K562 (cell line): Measurements from ENCODE around the gene ADGRB2. TPM values are rescaled to one million over a fixed set of nuclear protein-coding genes. Genes with fewer than 3 reads are reported as not detected.
A peak's percentile ranks its signal among the peaks of the same experiment; 100 is the strongest.

Source experiments
- BRCA1 ChIP-seq, 2 experiments: fragments of 450-650 bp in 1 of 2; sonication (generic) in 1 of 2; formaldehyde crosslinking in 1 of 2; IDR thresholded peaks; 2 replicates each; pipeline versions ENCODE4 v1.5.0 to v1.6.1; 2017 to 2020; ENCODE audit warnings: mild to moderate bottlenecking in 1 of 2, missing genetic modification reagents in 1 of 2
- BRF1 ChIP-seq: IDR thresholded peaks from 3 replicates; pipeline ENCODE4 v1.6.1; 2011; ENCODE audit warnings: borderline replicate concordance, mild to moderate bottlenecking; ENCODE audit not compliant: insufficient read length; ENCODE audit errors: extremely low read depth
- CBFA2T3 ChIP-seq: fragments of 450-650 bp; IDR thresholded peaks from 2 replicates; pipeline ENCODE4 v1.6.1; 2017
- CHD1 ChIP-seq: fragments of 200-600 bp; sonication (generic); IDR thresholded peaks from one replicate; pipeline ENCODE4 v1.6.1; 2012; ENCODE audit warnings: mild to moderate bottlenecking, moderate library complexity, low read length, inconsistent platforms
- HDAC2 ChIP-seq: fragments of 450-650 bp; IDR thresholded peaks from 2 replicates; pipeline ENCODE4 v1.6.1; 2016; ENCODE audit warnings: mild to moderate bottlenecking
- HEY1 ChIP-seq: fragments of 250-450 bp; sonication (Bioruptor Pico); IDR thresholded peaks from 2 replicates; pipeline ENCODE4 v1.5.0; 2020; ENCODE audit warnings: mild to moderate bottlenecking, moderate library complexity, borderline replicate concordance
- ILF3 ChIP-seq: fragments of 450-650 bp; IDR thresholded peaks from 2 replicates; pipeline ENCODE4 v1.6.1; 2018; ENCODE audit warnings: antibody characterized with exemption, mild to moderate bottlenecking, moderate library complexity, borderline replicate concordance
- L3MBTL2 ChIP-seq: fragments of 450-650 bp; IDR thresholded peaks from 2 replicates; pipeline ENCODE4 v1.6.1; 2016; ENCODE audit warnings: mild to moderate bottlenecking, moderate library complexity
- MBD1 ChIP-seq: fragments of 250-450 bp; sonication (Bioruptor Pico); IDR thresholded peaks from 2 replicates; pipeline ENCODE4 v1.8.0; 2022; ENCODE audit warnings: inconsistent platforms
- POLR2B ChIP-seq: fragments of 450-650 bp; IDR thresholded peaks from 2 replicates; pipeline ENCODE4 v1.6.1; 2018; ENCODE audit warnings: low read depth; ENCODE audit not compliant: partially characterized antibody
- POU5F1 ChIP-seq: fragments of 150-350 bp; IDR thresholded peaks from 2 replicates; pipeline ENCODE4 v1.6.1; 2014; ENCODE audit warnings: borderline replicate concordance, low read length, low read depth, mild to moderate bottlenecking; ENCODE audit not compliant: partially characterized antibody
- RCOR1 ChIP-seq, 2 experiments: IDR thresholded peaks; 2 replicates each; pipeline ENCODE4 v1.6.1; 2012; ENCODE audit warnings: low read depth in 2 of 2, low read length in 2 of 2, borderline replicate concordance in 1 of 2, improper control_type of control experiment in 1 of 2
- RHOXF2B ChIP-seq: fragments of 250-450 bp; sonication (Bioruptor Pico); conservative IDR thresholded peaks from 2 replicates; pipeline ENCODE4 v1.5.1; 2021
- RNF2 ChIP-seq: sonication (generic); IDR thresholded peaks from 2 replicates; pipeline ENCODE4 v1.6.1; 2016
- SIN3B ChIP-seq: fragments of 450-650 bp; IDR thresholded peaks from 2 replicates; pipeline ENCODE4 v1.6.1; 2017; ENCODE audit warnings: low read depth, mild to moderate bottlenecking, moderate library complexity
- SMAD2 ChIP-seq: fragments of 150-350 bp; IDR thresholded peaks from 2 replicates; pipeline ENCODE4 v1.6.1; 2014; ENCODE audit warnings: low read depth, mild to moderate bottlenecking, low read length
- SOX6 ChIP-seq: fragments of 450-650 bp; IDR thresholded peaks from 2 replicates; pipeline ENCODE4 v1.6.1; 2014; ENCODE audit warnings: mild to moderate bottlenecking
- SREBF1 ChIP-seq: fragments of 150-350 bp; IDR thresholded peaks from 2 replicates; pipeline ENCODE4 v1.6.1; 2014; ENCODE audit warnings: antibody characterized with exemption, low read depth, low read length, borderline replicate concordance
- SRSF9 ChIP-seq: fragments of 200-400 bp; formaldehyde crosslinking; IDR thresholded peaks from 2 replicates; pipeline ENCODE4 v1.6.1; 2017; ENCODE audit warnings: low read depth, low read length, borderline replicate concordance
- TAL1 ChIP-seq: fragments of 450-650 bp; IDR thresholded peaks from 2 replicates; pipeline ENCODE4 v1.6.1; 2016; ENCODE audit warnings: mild to moderate bottlenecking
- TEAD4 ChIP-seq, 2 experiments: sonication (generic) in 1 of 2; formaldehyde crosslinking in 1 of 2; IDR thresholded peaks; 2 replicates each; pipeline versions ENCODE4 v1.6.1 to v1.8.0; 2012 to 2022; ENCODE audit warnings: borderline replicate concordance in 1 of 2, inconsistent platforms in 1 of 2, low read length in 1 of 2, mild to moderate bottlenecking in 1 of 2, missing genetic modification reagents in 1 of 2
- THAP7 ChIP-seq: fragments of 250-450 bp; sonication (Bioruptor Pico); IDR thresholded peaks from 2 replicates; pipeline ENCODE4 v1.5.0; 2021
- ZBTB1 ChIP-seq: sonication (generic); formaldehyde crosslinking; IDR thresholded peaks from 2 replicates; pipeline ENCODE4 v1.8.1; 2023; ENCODE audit warnings: missing genetic modification reagents, low read depth, mild to moderate bottlenecking, borderline replicate concordance
- ZBTB43 ChIP-seq: sonication (generic); formaldehyde crosslinking; IDR thresholded peaks from 2 replicates; pipeline ENCODE4 v1.8.0; 2023; ENCODE audit warnings: mild to moderate bottlenecking, missing genetic modification reagents
- ZNF121 ChIP-seq: sonication (generic); formaldehyde crosslinking; conservative IDR thresholded peaks from 2 replicates; pipeline ENCODE4 v1.8.0; 2022; ENCODE audit warnings: missing genetic modification reagents
- ZNF175 ChIP-seq: fragments of 200-800 bp; sonication (Bioruptor generic); IDR thresholded peaks from 2 replicates; pipeline ENCODE4 v1.6.1; 2016; ENCODE audit warnings: low read depth, mild to moderate bottlenecking, missing genetic modification characterization, missing compliant biosample characterization
- ZNF24 ChIP-seq: fragments of 450-650 bp; IDR thresholded peaks from 2 replicates; pipeline ENCODE4 v1.6.1; 2016
- ZNF644 ChIP-seq: fragments of 200-800 bp; sonication (Bioruptor generic); IDR thresholded peaks from 2 replicates; pipeline ENCODE4 v1.6.1; 2016; ENCODE audit warnings: low read depth, missing genetic modification characterization, missing compliant biosample characterization
- polyA plus RNA-seq, 8 experiments: library from polyadenylated mRNA; depleted of rRNA in 4 of 8; stranded (reverse) in 5 of 8; unstranded in 3 of 8; fragments of >200 nt; fragmentation: Nextera tagmentation in 2 of 8; fragmentation: Illumina TruSeq in 1 of 8; extraction: Ambion mirVana in 2 of 8; extraction: Trizol in 1 of 8; gene quantifications; 2 replicates each; pipeline versions ENCODE4 v1.2.1 to v1.2.3, GENCODE V29; 2011 to 2014; ENCODE audit warnings: inconsistent platforms in 1 of 8, missing spikeins in 1 of 8
- total RNA-seq, 7 experiments: library from RNA; depleted of rRNA in 6 of 7; stranded (reverse); fragments of >200 nt in 6 of 7; fragmentation: Illumina TruSeq in 2 of 7; extraction: Trizol in 2 of 7; gene quantifications; 2 replicates each; pipeline versions ENCODE4 v1.2.1 to v1.2.3, GENCODE V29; 2011 to 2021; ENCODE audit warnings: low replicate concordance in 1 of 7

Gene ADGRB2
- total and polyA plus RNA-seq, 9 of the 15 experiments (the other 6 are each of a cell fraction or from before 2014, with no cell fraction given): 0.04 to 0.23 (median 0.20) TPM; not detected in 2

- TF ChIP-seq RNF2: no peak
- TF ChIP-seq BRCA1 (IDR thresholded peaks at IDR 0.05): no peak
- TF ChIP-seq BRCA1 (CRISPR knock-in tag; IDR thresholded peaks at IDR 0.05): no peak
- no peak for TF ChIP-seq BRF1
- no peak for TF ChIP-seq SMAD2
- no peak for TF ChIP-seq ZNF175 (CRISPR knock-in tag)
- no peak for TF ChIP-seq ZNF121
- no peak for TF ChIP-seq POLR2B
- no peak for TF ChIP-seq SREBF1
- TF ChIP-seq ILF3: no peak
- no peak for TF ChIP-seq RHOXF2B (CRISPR knock-in tag)
- no peak for TF ChIP-seq SRSF9
- no peak for TF ChIP-seq ZBTB1 (CRISPR knock-in tag)
- TF ChIP-seq MBD1 (CRISPR knock-in tag): no peak
- no peak for TF ChIP-seq CHD1
- peak; percentile 45 for TF ChIP-seq TAL1
- TF ChIP-seq SIN3B: no peak
- TF ChIP-seq ZBTB43 (CRISPR knock-in tag): no peak
- TF ChIP-seq TEAD4 (IDR thresholded peaks at IDR 0.05; ENCODE audit: low read length): 0 out of 2 replicates have a peak, but pooled peaks have one; percentile 27
- no peak for TF ChIP-seq TEAD4 (CRISPR knock-in tag; IDR thresholded peaks at IDR 0.05; ENCODE audit: borderline replicate concordance)
- no peak for TF ChIP-seq HEY1 (CRISPR knock-in tag)
- TF ChIP-seq POU5F1: no peak
- no peak for TF ChIP-seq SOX6
- no peak for TF ChIP-seq ZNF24
- TF ChIP-seq L3MBTL2: no peak
- TF ChIP-seq HDAC2: peak; percentile 84; the same call in 1 of the 2 replicates
- TF ChIP-seq ZNF644 (tag): no peak
- TF ChIP-seq THAP7 (CRISPR knock-in tag): no peak
- peak; percentile 62 to 85; a peak in 3 of 4 replicates for TF ChIP-seq RCOR1 (IDR thresholded peaks at IDR 0.05; ENCODE audit: borderline replicate concordance in 1 of 2, low read depth in 2 of 2, low read length in 2 of 2)
- TF ChIP-seq CBFA2T3: peak; percentile 75
Observed at GRCh38 chr1:31795096-31795675, 31.0 kb upstream of the ADGRB2 start (continued).
